ENCODE data around the gene MAPK8IP3. TPM values are rescaled to one million over a fixed set of nuclear protein-coding genes. Genes with fewer than 3 reads are reported as not detected.
A peak's percentile ranks its signal among the peaks of the same experiment; 100 is the strongest.

Gene MAPK8IP3
- total RNA-seq, 1 experiment from 2014 or later, result 72.3 TPM

DNA sequence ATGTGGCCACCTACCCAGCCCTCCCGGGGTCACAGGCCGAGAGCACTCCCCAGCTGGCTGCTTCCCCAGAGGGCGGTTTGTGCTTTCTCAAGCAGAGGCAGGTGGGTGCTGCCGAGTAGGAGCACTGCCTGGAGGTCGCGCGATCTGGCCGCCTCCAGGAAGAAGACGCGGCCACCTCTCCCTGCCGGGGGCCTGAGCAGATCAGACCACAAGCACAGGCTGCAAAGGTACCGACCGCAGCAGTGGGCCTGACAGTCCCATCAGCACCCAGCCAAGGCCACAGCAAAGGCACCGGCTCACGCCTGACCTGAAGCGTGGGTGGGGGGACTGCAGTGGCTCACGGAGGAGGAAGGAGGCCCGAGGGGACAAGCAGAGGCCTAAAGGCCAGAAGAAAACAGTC, 102.7 kb downstream of the MAPK8IP3 start:
- Mint-ChIP-seq H3K4me3 (no peak overlapping the region), H3K9me3 (peaks cover 7% of the 10 kb centered on the region; the same call in 1 of the 2 replicates), H3K27ac (no peak overlapping the region), H3K36me3 (peaks cover 14% of the 10 kb centered on the region), H3K27me3 (ENCODE audit: low read depth) (no peaks in the 10 kb centered on the region; the same call in 1 of the 2 replicates), H3K4me1 (no peaks in the 10 kb centered on the region)
- CTCF ChIA-PET, result no interaction called here
- no peak for DNase-seq (ENCODE audit: low spot score)
- TF ChIP-seq SMAD3 (CRISPR knock-in tag; IDR thresholded peaks at IDR 0.05; ENCODE audit: borderline replicate concordance), result no peak
- TF ChIP-seq OVOL2 (CRISPR knock-in tag; IDR thresholded peaks at IDR 0.05; ENCODE audit: borderline replicate concordance), result no peak
- TF ChIP-seq CREM (CRISPR knock-in tag; IDR thresholded peaks at IDR 0.05), result no peak
- TF ChIP-seq TEAD1 (CRISPR knock-in tag; IDR thresholded peaks at IDR 0.05), result no peak
- TF ChIP-seq, protein P1, sequence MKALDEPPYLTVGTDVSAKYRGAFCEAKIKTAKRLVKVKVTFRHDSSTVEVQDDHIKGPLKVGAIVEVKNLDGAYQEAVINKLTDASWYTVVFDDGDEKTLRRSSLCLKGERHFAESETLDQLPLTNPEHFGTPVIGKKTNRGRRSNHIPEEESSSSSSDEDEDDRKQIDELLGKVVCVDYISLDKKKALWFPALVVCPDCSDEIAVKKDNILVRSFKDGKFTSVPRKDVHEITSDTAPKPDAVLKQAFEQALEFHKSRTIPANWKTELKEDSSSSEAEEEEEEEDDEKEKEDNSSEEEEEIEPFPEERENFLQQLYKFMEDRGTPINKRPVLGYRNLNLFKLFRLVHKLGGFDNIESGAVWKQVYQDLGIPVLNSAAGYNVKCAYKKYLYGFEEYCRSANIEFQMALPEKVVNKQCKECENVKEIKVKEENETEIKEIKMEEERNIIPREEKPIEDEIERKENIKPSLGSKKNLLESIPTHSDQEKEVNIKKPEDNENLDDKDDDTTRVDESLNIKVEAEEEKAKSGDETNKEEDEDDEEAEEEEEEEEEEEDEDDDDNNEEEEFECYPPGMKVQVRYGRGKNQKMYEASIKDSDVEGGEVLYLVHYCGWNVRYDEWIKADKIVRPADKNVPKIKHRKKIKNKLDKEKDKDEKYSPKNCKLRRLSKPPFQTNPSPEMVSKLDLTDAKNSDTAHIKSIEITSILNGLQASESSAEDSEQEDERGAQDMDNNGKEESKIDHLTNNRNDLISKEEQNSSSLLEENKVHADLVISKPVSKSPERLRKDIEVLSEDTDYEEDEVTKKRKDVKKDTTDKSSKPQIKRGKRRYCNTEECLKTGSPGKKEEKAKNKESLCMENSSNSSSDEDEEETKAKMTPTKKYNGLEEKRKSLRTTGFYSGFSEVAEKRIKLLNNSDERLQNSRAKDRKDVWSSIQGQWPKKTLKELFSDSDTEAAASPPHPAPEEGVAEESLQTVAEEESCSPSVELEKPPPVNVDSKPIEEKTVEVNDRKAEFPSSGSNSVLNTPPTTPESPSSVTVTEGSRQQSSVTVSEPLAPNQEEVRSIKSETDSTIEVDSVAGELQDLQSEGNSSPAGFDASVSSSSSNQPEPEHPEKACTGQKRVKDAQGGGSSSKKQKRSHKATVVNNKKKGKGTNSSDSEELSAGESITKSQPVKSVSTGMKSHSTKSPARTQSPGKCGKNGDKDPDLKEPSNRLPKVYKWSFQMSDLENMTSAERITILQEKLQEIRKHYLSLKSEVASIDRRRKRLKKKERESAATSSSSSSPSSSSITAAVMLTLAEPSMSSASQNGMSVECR (CRISPR knock-in tag; IDR thresholded peaks at IDR 0.05; ENCODE audit: borderline replicate concordance), result no peak
- no peak for TF ChIP-seq CBFB (CRISPR knock-in tag; IDR thresholded peaks at IDR 0.05; ENCODE audit: low read depth)
- TF ChIP-seq, protein P2, sequence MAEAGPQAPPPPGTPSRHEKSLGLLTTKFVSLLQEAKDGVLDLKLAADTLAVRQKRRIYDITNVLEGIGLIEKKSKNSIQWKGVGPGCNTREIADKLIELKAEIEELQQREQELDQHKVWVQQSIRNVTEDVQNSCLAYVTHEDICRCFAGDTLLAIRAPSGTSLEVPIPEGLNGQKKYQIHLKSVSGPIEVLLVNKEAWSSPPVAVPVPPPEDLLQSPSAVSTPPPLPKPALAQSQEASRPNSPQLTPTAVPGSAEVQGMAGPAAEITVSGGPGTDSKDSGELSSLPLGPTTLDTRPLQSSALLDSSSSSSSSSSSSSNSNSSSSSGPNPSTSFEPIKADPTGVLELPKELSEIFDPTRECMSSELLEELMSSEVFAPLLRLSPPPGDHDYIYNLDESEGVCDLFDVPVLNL (CRISPR knock-in tag; IDR thresholded peaks at IDR 0.05; ENCODE audit: borderline replicate concordance, low read depth), result no peak
- TF ChIP-seq, protein P3, sequence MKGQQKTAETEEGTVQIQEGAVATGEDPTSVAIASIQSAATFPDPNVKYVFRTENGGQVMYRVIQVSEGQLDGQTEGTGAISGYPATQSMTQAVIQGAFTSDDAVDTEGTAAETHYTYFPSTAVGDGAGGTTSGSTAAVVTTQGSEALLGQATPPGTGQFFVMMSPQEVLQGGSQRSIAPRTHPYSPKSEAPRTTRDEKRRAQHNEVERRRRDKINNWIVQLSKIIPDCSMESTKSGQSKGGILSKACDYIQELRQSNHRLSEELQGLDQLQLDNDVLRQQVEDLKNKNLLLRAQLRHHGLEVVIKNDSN (CRISPR knock-in tag; IDR thresholded peaks at IDR 0.05), result no peak
- TF ChIP-seq FOXJ3 (CRISPR knock-in tag; IDR thresholded peaks at IDR 0.05; ENCODE audit: borderline replicate concordance), result no peak
- no peak for TF ChIP-seq JAZF1 (CRISPR knock-in tag; IDR thresholded peaks at IDR 0.05)
- TF ChIP-seq, protein P4, sequence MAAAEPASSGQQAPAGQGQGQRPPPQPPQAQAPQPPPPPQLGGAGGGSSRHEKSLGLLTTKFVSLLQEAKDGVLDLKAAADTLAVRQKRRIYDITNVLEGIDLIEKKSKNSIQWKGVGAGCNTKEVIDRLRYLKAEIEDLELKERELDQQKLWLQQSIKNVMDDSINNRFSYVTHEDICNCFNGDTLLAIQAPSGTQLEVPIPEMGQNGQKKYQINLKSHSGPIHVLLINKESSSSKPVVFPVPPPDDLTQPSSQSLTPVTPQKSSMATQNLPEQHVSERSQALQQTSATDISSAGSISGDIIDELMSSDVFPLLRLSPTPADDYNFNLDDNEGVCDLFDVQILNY (CRISPR knock-in tag; IDR thresholded peaks at IDR 0.05), result no peak
- POLR2A ChIA-PET, result no interaction called here
- ATAC-seq, result no peak

DNA sequence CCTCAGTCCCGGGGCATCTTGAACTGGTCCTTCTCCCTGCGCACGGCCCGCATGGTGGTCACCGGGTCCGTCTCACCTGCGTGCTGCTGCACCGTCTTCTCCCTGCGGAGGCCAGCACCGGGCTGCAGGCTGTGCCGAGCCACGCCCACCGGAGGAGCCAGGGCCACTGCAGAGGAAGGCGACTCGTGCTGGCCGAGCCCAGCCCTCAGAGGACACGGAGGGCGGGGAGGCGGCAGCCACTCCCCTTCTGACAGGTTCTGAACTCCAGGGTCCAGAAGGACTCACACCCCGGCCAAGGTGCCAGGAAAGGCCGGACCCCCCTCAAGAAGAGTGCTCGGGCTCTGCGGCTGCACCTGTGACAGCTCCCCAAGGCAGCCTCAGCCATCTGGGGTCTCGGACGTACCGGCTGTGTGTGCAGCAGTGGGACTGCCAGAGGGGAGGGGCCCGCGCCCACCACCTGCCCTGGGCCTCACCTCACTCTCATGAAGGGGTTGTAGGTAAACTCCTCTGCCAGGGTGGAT, 103.3 kb downstream of the MAPK8IP3 start:
- ATAC-seq (peak; percentile 98), DNase-seq (ENCODE audit: low spot score) (peak; percentile 83)
- Mint-ChIP-seq H3K27ac (no peak overlapping the region), H3K36me3 (peaks cover 14% of the 10 kb centered on the region), H3K27me3 (ENCODE audit: low read depth) (no peaks in the 10 kb centered on the region; the same call in 1 of the 2 replicates), H3K9me3 (peaks cover 4% of the 10 kb centered on the region; the same call in 1 of the 2 replicates), H3K4me1 (no peaks in the 10 kb centered on the region), H3K4me3 (no peak overlapping the region)
- CTCF ChIA-PET, result interaction anchor here (0.9 kb wide), 1 partner anchor 86 kb away, joined by 3 read pairs; no protein-coding TSS in a partner anchor
- POLR2A ChIA-PET, result no interaction called here
- 0 out of 2 replicates have a peak, but pooled peaks have one; percentile 41 for TF ChIP-seq SP1 (CRISPR knock-in tag; conservative IDR thresholded peaks at IDR 0.05)
- TF ChIP-seq, protein P5, sequence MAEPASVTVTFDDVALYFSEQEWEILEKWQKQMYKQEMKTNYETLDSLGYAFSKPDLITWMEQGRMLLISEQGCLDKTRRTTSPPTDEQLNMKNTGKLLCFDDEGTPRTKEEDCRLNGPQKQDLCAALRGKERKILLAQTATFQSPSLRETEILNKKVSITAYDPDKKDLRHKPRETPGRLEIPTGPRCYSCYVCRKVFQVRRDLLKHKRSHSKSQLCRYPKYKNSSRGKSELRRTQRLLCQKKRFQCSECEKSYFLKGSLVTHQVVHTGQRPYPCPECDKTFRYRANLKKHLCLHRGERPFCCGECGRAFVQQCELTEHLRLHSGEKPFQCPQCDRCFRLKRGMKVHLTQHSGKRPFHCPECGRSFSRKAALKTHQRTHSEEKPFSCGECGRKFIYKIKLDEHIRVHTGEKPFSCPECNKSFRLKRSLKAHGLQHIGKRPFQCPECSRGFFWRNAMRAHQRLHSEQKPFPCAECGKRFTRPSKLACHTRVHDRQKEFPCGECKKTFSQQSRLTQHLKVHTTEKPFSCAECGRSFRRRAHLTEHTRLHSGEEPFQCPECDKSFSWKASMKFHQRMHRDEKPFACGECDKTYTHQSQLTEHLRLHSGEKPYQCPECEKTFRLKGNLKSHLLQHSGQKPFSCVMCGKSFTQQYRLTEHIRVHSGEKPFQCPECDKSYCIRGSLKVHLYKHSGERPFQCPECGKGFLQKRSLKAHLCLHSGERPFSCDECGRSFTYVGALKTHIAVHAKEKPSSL (CRISPR knock-in tag; conservative IDR thresholded peaks at IDR 0.05), result no peak
- TF ChIP-seq, protein P6, sequence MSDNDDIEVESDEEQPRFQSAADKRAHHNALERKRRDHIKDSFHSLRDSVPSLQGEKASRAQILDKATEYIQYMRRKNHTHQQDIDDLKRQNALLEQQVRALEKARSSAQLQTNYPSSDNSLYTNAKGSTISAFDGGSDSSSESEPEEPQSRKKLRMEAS (CRISPR knock-in tag; IDR thresholded peaks at IDR 0.05), result peak; percentile 51; the same call in 1 of the 2 replicates
- TF ChIP-seq, protein P7, sequence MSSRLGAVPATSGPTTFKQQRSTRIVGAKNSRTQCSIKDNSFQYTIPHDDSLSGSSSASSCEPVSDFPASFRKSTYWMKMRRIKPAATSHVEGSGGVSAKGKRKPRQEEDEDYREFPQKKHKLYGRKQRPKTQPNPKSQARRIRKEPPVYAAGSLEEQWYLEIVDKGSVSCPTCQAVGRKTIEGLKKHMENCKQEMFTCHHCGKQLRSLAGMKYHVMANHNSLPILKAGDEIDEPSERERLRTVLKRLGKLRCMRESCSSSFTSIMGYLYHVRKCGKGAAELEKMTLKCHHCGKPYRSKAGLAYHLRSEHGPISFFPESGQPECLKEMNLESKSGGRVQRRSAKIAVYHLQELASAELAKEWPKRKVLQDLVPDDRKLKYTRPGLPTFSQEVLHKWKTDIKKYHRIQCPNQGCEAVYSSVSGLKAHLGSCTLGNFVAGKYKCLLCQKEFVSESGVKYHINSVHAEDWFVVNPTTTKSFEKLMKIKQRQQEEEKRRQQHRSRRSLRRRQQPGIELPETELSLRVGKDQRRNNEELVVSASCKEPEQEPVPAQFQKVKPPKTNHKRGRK (CRISPR knock-in tag; IDR thresholded peaks at IDR 0.05; ENCODE audit: borderline replicate concordance), result no peak
